Heart left ventricle (tissue), 13 donors: ENCODE measurements around the gene REG1B.

Experiments used
- POLR2A ChIP-seq, 2 donors: fragments of 450-650 bp; IDR thresholded peaks; one replicate each; pipeline ENCODE4 v1.6.1; 2017; ENCODE audit warnings: antibody characterized with exemption in 2 of 2, mild to moderate bottlenecking in 2 of 2, moderate library complexity in 2 of 2
- TF ChIP-seq, protein P1 (sequence below), 12 donors: fragments of 200-600 bp; sonication (generic) in 4 of 12; IDR thresholded peaks; one replicate each; pipeline versions ENCODE4 v1.5.0 to v1.8.0; 2018 to 2022; ENCODE audit warnings: antibody characterized with exemption in 12 of 12, mild to moderate bottlenecking in 5 of 12
- donor health status: ischemic (EF 13 %, LVEDD 7.1; RV severe dilation, severe dysfunction).
- donor health status: DM: no; HTN: yes; CAD: no.
- donor health status: DM: no; HTN: no; CAD: no.
- donor health status: ischemic (EF 25% LVEDD 6.9; RV normal size, moderate dysfunction).
- donor health status: ischemic (EF 25% LVEDD 5.7; RV mildly dilated, moderate dysfunction).
- donor health status: ischemic (EF 35%, LVEDD 5.7; RV mildly dilated, moderate dysfunction).
- donor health status: nonischemic (EF 11% LVEDD 7.7; RV severe dilation, severe dysfunction).
- donor health status: DM: yes; HTN: yes; CAD: no.
- donor health status: PGD.
- donor health status: ischemic (EF 29% LVEDD 5.4; RV normal size, mild dysfunction).
- donor health status: nonischemic (EF 23%, LVEDD 6.1; RV moderate dilation, normal function).

DNA sequence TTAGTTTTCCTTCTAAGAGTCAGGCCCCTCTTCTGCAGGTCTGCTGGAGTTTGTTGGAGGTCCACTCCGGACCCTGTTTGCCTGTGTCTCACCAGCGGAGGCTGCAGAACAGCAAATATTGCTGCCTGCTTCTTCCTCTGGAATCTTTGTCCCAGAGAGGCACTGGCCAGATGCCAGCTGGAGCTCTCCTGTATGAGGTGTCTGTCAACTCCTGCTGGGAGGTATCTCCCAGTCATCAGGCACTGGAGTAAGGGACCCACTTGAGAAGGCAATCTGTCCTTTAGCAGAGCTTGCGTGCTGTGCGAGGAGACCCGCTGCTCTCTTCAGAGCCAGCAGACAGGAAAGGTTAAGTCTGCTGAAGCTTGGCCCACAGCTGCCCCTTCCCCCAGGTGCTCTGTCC, 4.8 kb downstream of the REG1B start:
- TF ChIP-seq, protein P1, sequence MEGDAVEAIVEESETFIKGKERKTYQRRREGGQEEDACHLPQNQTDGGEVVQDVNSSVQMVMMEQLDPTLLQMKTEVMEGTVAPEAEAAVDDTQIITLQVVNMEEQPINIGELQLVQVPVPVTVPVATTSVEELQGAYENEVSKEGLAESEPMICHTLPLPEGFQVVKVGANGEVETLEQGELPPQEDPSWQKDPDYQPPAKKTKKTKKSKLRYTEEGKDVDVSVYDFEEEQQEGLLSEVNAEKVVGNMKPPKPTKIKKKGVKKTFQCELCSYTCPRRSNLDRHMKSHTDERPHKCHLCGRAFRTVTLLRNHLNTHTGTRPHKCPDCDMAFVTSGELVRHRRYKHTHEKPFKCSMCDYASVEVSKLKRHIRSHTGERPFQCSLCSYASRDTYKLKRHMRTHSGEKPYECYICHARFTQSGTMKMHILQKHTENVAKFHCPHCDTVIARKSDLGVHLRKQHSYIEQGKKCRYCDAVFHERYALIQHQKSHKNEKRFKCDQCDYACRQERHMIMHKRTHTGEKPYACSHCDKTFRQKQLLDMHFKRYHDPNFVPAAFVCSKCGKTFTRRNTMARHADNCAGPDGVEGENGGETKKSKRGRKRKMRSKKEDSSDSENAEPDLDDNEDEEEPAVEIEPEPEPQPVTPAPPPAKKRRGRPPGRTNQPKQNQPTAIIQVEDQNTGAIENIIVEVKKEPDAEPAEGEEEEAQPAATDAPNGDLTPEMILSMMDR (IDR thresholded peaks at IDR 0.05): no peak
- no peak for TF ChIP-seq POLR2A (IDR thresholded peaks at IDR 0.05)
